Activated CD4-positive, alpha-beta T cell treated with anti-CD3 and anti-CD28 coated beads, Interleukin-2, amount 10 ng/mL, durations not matched to agents 7 days and 5 days (primary cell): ENCODE data around the gene UBE3B. TPM values are rescaled to one million over a fixed set of nuclear protein-coding genes. Genes with fewer than 3 reads are reported as not detected.

Source experiments
- CTCF ChIA-PET: fragments of 350-600 bp; sonication (Branson Sonifier 250); formaldehyde crosslinking; loops from one replicate; lab custom pipeline; 2021; ENCODE audit warnings: antibody characterized with exemption; lab: Charles Lee
- POLR2A ChIA-PET: fragments of 350-600 bp; sonication (Branson Sonifier 250); formaldehyde crosslinking; loops from one replicate; lab custom pipeline; 2021; ENCODE audit warnings: antibody characterized with exemption; lab: Charles Lee
- DNase-seq: peaks from one replicate; pipeline ENCODE4 v3.0.0-alpha.2; 2020
- H3K27ac Mint-ChIP-seq: one replicate; pipeline ENCODE4 v1.8.0; 2021; ENCODE audit warnings: mild to moderate bottlenecking, moderate library complexity, mixed read lengths
- H3K27me3 Mint-ChIP-seq: one replicate; pipeline ENCODE4 v1.8.0; 2021; ENCODE audit warnings: mixed read lengths
- H3K36me3 Mint-ChIP-seq: one replicate; pipeline ENCODE4 v1.8.0; 2021; ENCODE audit warnings: low read depth, mixed read lengths
- H3K4me1 Mint-ChIP-seq: one replicate; pipeline ENCODE4 v1.8.0; 2021; ENCODE audit warnings: mixed read lengths
- H3K4me3 Mint-ChIP-seq: one replicate; pipeline ENCODE4 v1.8.0; 2021; ENCODE audit warnings: mild to moderate bottlenecking, moderate library complexity, mixed read lengths
- H3K9me3 Mint-ChIP-seq: one replicate; pipeline ENCODE4 v1.8.0; 2021; ENCODE audit warnings: mixed read lengths
- total RNA-seq, 2 experiments: library from RNA; stranded (reverse); gene quantifications; one replicate each; pipeline ENCODE4 v1.2.3, GENCODE V29; 2021

Gene UBE3B
- total RNA-seq, 2 experiments from 2014 or later: 35.5 to 37.4 TPM

- Mint-ChIP-seq H3K27ac (no peak overlapping the region), H3K36me3 (peaks cover 21% of the 10 kb centered on the region), H3K27me3 (no peaks in the 10 kb centered on the region), H3K4me3 (no peak overlapping the region), H3K9me3 (no peaks in the 10 kb centered on the region), H3K4me1 (no peaks in the 10 kb centered on the region)
- CTCF ChIA-PET: no interaction called here
- no peak for DNase-seq
- POLR2A ChIA-PET: no interaction called here
These were observed 103.4 kb downstream of the UBE3B start for GRCh38 chr12:109580684-109581333.

- Mint-ChIP-seq H3K27ac (no peak overlapping the region), H3K4me1 (no peaks in the 10 kb centered on the region)
These were observed 103.9 kb downstream of the UBE3B start for GRCh38 chr12:109581334-109581691.

GRCh38 chr12:109581856-109582255 lies 104.4 kb downstream of the UBE3B start:
- H3K36me3 Mint-ChIP-seq: peaks cover 18% of the 10 kb centered on the region
- H3K9me3 Mint-ChIP-seq: no peaks in the 10 kb centered on the region
- CTCF ChIA-PET: interaction anchor here (1.2 kb wide), 1 partner anchor 8 kb away, joined by 4 read pairs; the partner anchor contains the start of genes MMAB and MVK

More at GRCh38 chr12:109581334-109581691, 103.9 kb downstream of the UBE3B start:
- H3K4me3 Mint-ChIP-seq: no peak overlapping the region
- H3K36me3 Mint-ChIP-seq: peaks cover 19% of the 10 kb centered on the region
- no peak for DNase-seq
- no peaks in the 10 kb centered on the region for H3K9me3 Mint-ChIP-seq
- POLR2A ChIA-PET: no interaction called here
- H3K27me3 Mint-ChIP-seq: no peaks in the 10 kb centered on the region
- CTCF ChIA-PET: no interaction called here

GRCh38 chr12:109582636-109583035 lies 105.2 kb downstream of the UBE3B start:
- Mint-ChIP-seq H3K9me3 (no peaks in the 10 kb centered on the region), H3K27me3 (no peaks in the 10 kb centered on the region), H3K36me3 (peaks cover 16% of the 10 kb centered on the region), H3K4me3 (no peak overlapping the region), H3K27ac (no peak overlapping the region), H3K4me1 (no peaks in the 10 kb centered on the region)
- no peak for DNase-seq
- ChIA-PET POLR2A (no interaction called here), CTCF (interaction anchor here (1.2 kb wide), 1 partner anchor 9 kb away, joined by 4 read pairs; the partner anchor contains the start of genes MMAB and MVK)

More at GRCh38 chr12:109581856-109582255, 104.4 kb downstream of the UBE3B start:
- no peak overlapping the region for H3K4me3 Mint-ChIP-seq
- POLR2A ChIA-PET: no interaction called here
- no peaks in the 10 kb centered on the region for H3K4me1 Mint-ChIP-seq
- no peaks in the 10 kb centered on the region for H3K27me3 Mint-ChIP-seq
- no peak for DNase-seq
- H3K27ac Mint-ChIP-seq: no peak overlapping the region

GRCh38 chr12:109583733-109584132 lies 106.3 kb downstream of the UBE3B start:
- no peak overlapping the region for H3K27ac Mint-ChIP-seq
- no peaks in the 10 kb centered on the region for H3K4me1 Mint-ChIP-seq
- DNase-seq: no peak
- ChIA-PET POLR2A (no interaction called here), CTCF (no interaction called here)
- H3K4me3 Mint-ChIP-seq: no peak overlapping the region
- H3K27me3 Mint-ChIP-seq: no peaks in the 10 kb centered on the region
- peaks cover 19% of the 10 kb centered on the region for H3K36me3 Mint-ChIP-seq
- H3K9me3 Mint-ChIP-seq: no peaks in the 10 kb centered on the region

Other genes with a start within 250 kb of the UBE3B start
- not detected for gene FOXN4, start 168.3 kb upstream of the UBE3B start, total RNA-seq
- not detected for gene MYO1H, start 129.7 kb upstream of the UBE3B start, total RNA-seq
- gene KCTD10, start 334 bp upstream of the UBE3B start, total RNA-seq: 10 to 100 TPM; 35.0 to 41.8 TPM
- 10 to 100 TPM; 21.4 to 25.7 TPM for gene MMAB, start 95.9 kb downstream of the UBE3B start, total RNA-seq
- 10 to 100 TPM; 20.3 to 21.8 TPM for gene MVK, start 96.2 kb downstream of the UBE3B start, total RNA-seq
- gene FAM222A, start 236.2 kb downstream of the UBE3B start, total RNA-seq: under 1 TPM; 0.52 to 0.73 TPM